GM12878 (cell line): ENCODE results near the gene NCAPD2.

Source experiments
- EZH2 ChIP-seq: IDR thresholded peaks from 2 replicates; pipeline ENCODE4 v1.6.1; 2012; ENCODE audit warnings: low read depth, mild to moderate bottlenecking, control low read depth, inconsistent platforms, low read length, borderline replicate concordance; ENCODE audit not compliant: control insufficient read depth
- MYC ChIP-seq: IDR thresholded peaks from 2 replicates; pipeline ENCODE4 v1.6.1; 2011; ENCODE audit warnings: mild to moderate bottlenecking, low read length, moderate library complexity, inconsistent platforms; ENCODE audit not compliant: insufficient read depth, insufficient replicate concordance, insufficient read length, severe bottlenecking
- PAX5 ChIP-seq: IDR thresholded peaks from 2 replicates; pipeline ENCODE4 v1.6.1; 2011; ENCODE audit warnings: low read depth, low read length, borderline replicate concordance
- POLR2A ChIP-seq: IDR thresholded peaks from 2 replicates; pipeline ENCODE4 v1.6.1; 2011; ENCODE audit warnings: low read depth, mild to moderate bottlenecking, low read length
- POLR2AphosphoS5 ChIP-seq: IDR thresholded peaks from 2 replicates; pipeline ENCODE4 v1.6.1; 2011; ENCODE audit warnings: mild to moderate bottlenecking, low read length, inconsistent platforms
- RELA ChIP-seq: fragments of 450-650 bp; IDR thresholded peaks from 2 replicates; pipeline ENCODE4 v1.8.0; 2014; ENCODE audit warnings: borderline replicate concordance; ENCODE audit not compliant: partially characterized antibody
- SP1 ChIP-seq: IDR thresholded peaks from one replicate; pipeline ENCODE4 v1.6.1; 2011; ENCODE audit warnings: low read depth, low read length
- SRF ChIP-seq, 2 experiments: IDR thresholded peaks; 2 replicates each; pipeline ENCODE4 v1.6.1; 2011; ENCODE audit warnings: low read depth in 2 of 2, low read length in 2 of 2, mild to moderate bottlenecking in 1 of 2, moderate library complexity in 1 of 2
- ZSCAN29 ChIP-seq: fragments of 450-650 bp; IDR thresholded peaks from 2 replicates; pipeline ENCODE4 v1.6.1; 2017; ENCODE audit warnings: mild to moderate bottlenecking, moderate library complexity
- TF ChIP-seq, protein P1 (sequence below): fragments of 450-650 bp; formaldehyde crosslinking; IDR thresholded peaks from 2 replicates; pipeline ENCODE4 v1.4.0; 2022; ENCODE audit warnings: mild to moderate bottlenecking, moderate library complexity
- TF ChIP-seq, protein P2 (sequence below), 3 experiments: IDR thresholded peaks in 2 of 3; conservative IDR thresholded peaks in 1 of 3; 2 replicates each; pipeline ENCODE4 v1.5.1; 2011; ENCODE audit warnings: low read depth in 3 of 3, low read length in 3 of 3, mild to moderate bottlenecking in 3 of 3, control low read depth in 2 of 3, moderate library complexity in 2 of 3, inconsistent platforms in 1 of 3, mixed read lengths in 1 of 3; ENCODE audit not compliant: control insufficient read depth in 2 of 3, insufficient read depth in 1 of 3; ENCODE audit errors: extremely low read depth in 1 of 3
- TF ChIP-seq, protein P3 (sequence below): IDR thresholded peaks from 2 replicates; pipeline ENCODE4 v1.6.1; 2011; ENCODE audit warnings: borderline replicate concordance, low read depth, mild to moderate bottlenecking, moderate library complexity, low read length; ENCODE audit not compliant: insufficient read depth, poor library complexity, severe bottlenecking
- TF ChIP-seq, protein P4 (sequence below): fragments of 450-650 bp; IDR thresholded peaks from 2 replicates; pipeline ENCODE4 v1.6.1; 2016; ENCODE audit warnings: mild to moderate bottlenecking

- TF ChIP-seq EZH2 (no peak), POLR2AphosphoS5 (no peak), MYC (no peak), SP1 (no peak), POLR2A (0 out of 2 replicates have a peak, but pooled peaks have one; percentile 37), SRF (IDR thresholded peaks at IDR 0.05; ENCODE audit: low read depth in 2 of 2, low read length in 2 of 2) (no peak), RELA (no peak), PAX5 (no peak), ZSCAN29 (no peak)
- TF ChIP-seq, protein P1, sequence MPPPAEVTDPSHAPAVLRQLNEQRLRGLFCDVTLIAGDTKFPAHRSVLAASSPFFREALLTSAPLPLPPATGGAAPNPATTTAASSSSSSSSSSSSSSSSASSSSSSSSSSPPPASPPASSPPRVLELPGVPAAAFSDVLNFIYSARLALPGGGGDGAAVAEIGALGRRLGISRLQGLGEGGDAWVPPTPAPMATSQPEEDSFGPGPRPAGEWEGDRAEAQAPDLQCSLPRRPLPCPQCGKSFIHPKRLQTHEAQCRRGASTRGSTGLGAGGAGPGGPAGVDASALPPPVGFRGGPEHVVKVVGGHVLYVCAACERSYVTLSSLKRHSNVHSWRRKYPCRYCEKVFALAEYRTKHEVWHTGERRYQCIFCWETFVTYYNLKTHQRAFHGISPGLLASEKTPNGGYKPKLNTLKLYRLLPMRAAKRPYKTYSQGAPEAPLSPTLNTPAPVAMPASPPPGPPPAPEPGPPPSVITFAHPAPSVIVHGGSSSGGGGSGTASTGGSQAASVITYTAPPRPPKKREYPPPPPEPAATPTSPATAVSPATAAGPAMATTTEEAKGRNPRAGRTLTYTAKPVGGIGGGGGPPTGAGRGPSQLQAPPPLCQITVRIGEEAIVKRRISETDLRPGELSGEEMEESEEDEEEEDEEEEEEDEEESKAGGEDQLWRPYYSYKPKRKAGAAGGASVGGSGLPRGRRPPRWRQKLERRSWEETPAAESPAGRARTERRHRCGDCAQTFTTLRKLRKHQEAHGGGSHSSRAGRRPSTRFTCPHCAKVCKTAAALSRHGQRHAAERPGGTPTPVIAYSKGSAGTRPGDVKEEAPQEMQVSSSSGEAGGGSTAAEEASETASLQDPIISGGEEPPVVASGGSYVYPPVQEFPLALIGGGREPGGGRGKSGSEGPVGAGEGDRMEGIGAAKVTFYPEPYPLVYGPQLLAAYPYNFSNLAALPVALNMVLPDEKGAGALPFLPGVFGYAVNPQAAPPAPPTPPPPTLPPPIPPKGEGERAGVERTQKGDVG = no peak
- TF ChIP-seq, protein P2, sequence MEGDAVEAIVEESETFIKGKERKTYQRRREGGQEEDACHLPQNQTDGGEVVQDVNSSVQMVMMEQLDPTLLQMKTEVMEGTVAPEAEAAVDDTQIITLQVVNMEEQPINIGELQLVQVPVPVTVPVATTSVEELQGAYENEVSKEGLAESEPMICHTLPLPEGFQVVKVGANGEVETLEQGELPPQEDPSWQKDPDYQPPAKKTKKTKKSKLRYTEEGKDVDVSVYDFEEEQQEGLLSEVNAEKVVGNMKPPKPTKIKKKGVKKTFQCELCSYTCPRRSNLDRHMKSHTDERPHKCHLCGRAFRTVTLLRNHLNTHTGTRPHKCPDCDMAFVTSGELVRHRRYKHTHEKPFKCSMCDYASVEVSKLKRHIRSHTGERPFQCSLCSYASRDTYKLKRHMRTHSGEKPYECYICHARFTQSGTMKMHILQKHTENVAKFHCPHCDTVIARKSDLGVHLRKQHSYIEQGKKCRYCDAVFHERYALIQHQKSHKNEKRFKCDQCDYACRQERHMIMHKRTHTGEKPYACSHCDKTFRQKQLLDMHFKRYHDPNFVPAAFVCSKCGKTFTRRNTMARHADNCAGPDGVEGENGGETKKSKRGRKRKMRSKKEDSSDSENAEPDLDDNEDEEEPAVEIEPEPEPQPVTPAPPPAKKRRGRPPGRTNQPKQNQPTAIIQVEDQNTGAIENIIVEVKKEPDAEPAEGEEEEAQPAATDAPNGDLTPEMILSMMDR (IDR thresholded peaks at IDR 0.05 in 2 of 3, conservative IDR thresholded peaks at IDR 0.05 in 1 of 3; ENCODE audit: control insufficient read depth in 2 of 3, extremely low read depth in 1 of 3, insufficient read depth in 1 of 3, low read depth in 3 of 3, low read length in 3 of 3) = peak; percentile 62 to 75 (median 64)
- TF ChIP-seq, protein P3, sequence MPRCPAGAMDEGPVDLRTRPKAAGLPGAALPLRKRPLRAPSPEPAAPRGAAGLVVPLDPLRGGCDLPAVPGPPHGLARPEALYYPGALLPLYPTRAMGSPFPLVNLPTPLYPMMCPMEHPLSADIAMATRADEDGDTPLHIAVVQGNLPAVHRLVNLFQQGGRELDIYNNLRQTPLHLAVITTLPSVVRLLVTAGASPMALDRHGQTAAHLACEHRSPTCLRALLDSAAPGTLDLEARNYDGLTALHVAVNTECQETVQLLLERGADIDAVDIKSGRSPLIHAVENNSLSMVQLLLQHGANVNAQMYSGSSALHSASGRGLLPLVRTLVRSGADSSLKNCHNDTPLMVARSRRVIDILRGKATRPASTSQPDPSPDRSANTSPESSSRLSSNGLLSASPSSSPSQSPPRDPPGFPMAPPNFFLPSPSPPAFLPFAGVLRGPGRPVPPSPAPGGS = no peak
- TF ChIP-seq, protein P4, sequence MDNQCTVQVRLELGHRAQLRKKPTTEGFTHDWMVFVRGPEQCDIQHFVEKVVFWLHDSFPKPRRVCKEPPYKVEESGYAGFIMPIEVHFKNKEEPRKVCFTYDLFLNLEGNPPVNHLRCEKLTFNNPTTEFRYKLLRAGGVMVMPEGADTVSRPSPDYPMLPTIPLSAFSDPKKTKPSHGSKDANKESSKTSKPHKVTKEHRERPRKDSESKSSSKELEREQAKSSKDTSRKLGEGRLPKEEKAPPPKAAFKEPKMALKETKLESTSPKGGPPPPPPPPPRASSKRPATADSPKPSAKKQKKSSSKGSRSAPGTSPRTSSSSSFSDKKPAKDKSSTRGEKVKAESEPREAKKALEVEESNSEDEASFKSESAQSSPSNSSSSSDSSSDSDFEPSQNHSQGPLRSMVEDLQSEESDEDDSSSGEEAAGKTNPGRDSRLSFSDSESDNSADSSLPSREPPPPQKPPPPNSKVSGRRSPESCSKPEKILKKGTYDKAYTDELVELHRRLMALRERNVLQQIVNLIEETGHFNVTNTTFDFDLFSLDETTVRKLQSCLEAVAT = 0 out of 2 replicates have a peak, but pooled peaks have one; percentile 34
Observed at GRCh38 chr12:6570264-6570887, 76.5 kb downstream of the NCAPD2 start.
